DOHH2 (cell line): Measurements from ENCODE around the gene IL19.

Source experiments
- H3F3A ChIP-seq: fragments of 200-600 bp; sonication (generic), shearing (Covaris generic); 2 replicates; pipeline ENCODE4 v1.6.0; 2016; ENCODE audit warnings: antibody characterized with exemption, mild to moderate bottlenecking; ENCODE audit not compliant: control insufficient read depth, insufficient read depth
- H3K27ac ChIP-seq: fragments of 200-600 bp; sonication (generic); 2 replicates; pipeline ENCODE4 v1.5.1; 2014; ENCODE audit warnings: low read depth, mild to moderate bottlenecking, low read length, moderate library complexity
- H3K27me3 ChIP-seq: fragments of 200-600 bp; sonication (generic); 2 replicates; pipeline ENCODE4 v1.6.1; 2014; ENCODE audit warnings: mild to moderate bottlenecking, low read length, mixed read lengths; ENCODE audit not compliant: control insufficient read depth
- H3K36me3 ChIP-seq: fragments of 200-600 bp; sonication (generic); 2 replicates; pipeline ENCODE4 v1.6.1; 2014; ENCODE audit warnings: mild to moderate bottlenecking, low read length, moderate library complexity, mixed read lengths; ENCODE audit not compliant: control insufficient read depth
- H3K4me1 ChIP-seq: fragments of 200-600 bp; sonication (generic); 2 replicates; pipeline ENCODE4 v1.6.1; 2014; ENCODE audit warnings: mild to moderate bottlenecking, low read length, mixed read lengths; ENCODE audit not compliant: control insufficient read depth
- H3K4me2 ChIP-seq: fragments of 200-600 bp; sonication (generic); 2 replicates; pipeline ENCODE4 v1.6.0; 2014; ENCODE audit warnings: mild to moderate bottlenecking, low read length, moderate library complexity
- H3K4me3 ChIP-seq: fragments of 200-600 bp; sonication (generic); 2 replicates; pipeline ENCODE4 v1.5.1; 2014; ENCODE audit warnings: mild to moderate bottlenecking, low read length, mixed read lengths
- H3K79me2 ChIP-seq: fragments of 200-600 bp; sonication (generic); 2 replicates; pipeline ENCODE4 v1.6.1; 2014; ENCODE audit warnings: mild to moderate bottlenecking, low read length, mixed read lengths; ENCODE audit not compliant: control insufficient read depth
- H3K9me2 ChIP-seq: fragments of 200-600 bp; sonication (generic); replicated peaks from 2 replicates; pipeline ENCODE4 v1.6.1; 2014; ENCODE audit warnings: mild to moderate bottlenecking, low read length, mixed read lengths; ENCODE audit not compliant: control insufficient read depth
- H3K9me3 ChIP-seq: fragments of 200-600 bp; sonication (generic); 2 replicates; pipeline ENCODE4 v1.6.1; 2014; ENCODE audit warnings: antibody characterized with exemption, low read length, mixed read lengths; ENCODE audit not compliant: control insufficient read depth, insufficient read depth
- H4K20me1 ChIP-seq: fragments of 200-600 bp; sonication (generic); 2 replicates; pipeline ENCODE4 v1.6.0; 2014; ENCODE audit warnings: low read depth, mild to moderate bottlenecking, antibody characterized with exemption, low read length, moderate library complexity; ENCODE audit not compliant: control insufficient read depth, insufficient read depth
- EZH2phosphoT487 ChIP-seq: fragments of 200-600 bp; sonication (generic); IDR thresholded peaks from 2 replicates; pipeline ENCODE4 v1.6.1; 2017; ENCODE audit warnings: borderline replicate concordance, mild to moderate bottlenecking, antibody characterized with exemption, low read length, moderate library complexity, mixed read lengths
- TF ChIP-seq, protein P1 (sequence below): fragments of 200-600 bp; sonication (generic); IDR thresholded peaks from one replicate; pipeline ENCODE4 v1.5.1; 2014; ENCODE audit warnings: antibody characterized with exemption, mild to moderate bottlenecking, low read depth, low read length; ENCODE audit not compliant: poor library complexity, severe bottlenecking

IL19 gene

DNA sequence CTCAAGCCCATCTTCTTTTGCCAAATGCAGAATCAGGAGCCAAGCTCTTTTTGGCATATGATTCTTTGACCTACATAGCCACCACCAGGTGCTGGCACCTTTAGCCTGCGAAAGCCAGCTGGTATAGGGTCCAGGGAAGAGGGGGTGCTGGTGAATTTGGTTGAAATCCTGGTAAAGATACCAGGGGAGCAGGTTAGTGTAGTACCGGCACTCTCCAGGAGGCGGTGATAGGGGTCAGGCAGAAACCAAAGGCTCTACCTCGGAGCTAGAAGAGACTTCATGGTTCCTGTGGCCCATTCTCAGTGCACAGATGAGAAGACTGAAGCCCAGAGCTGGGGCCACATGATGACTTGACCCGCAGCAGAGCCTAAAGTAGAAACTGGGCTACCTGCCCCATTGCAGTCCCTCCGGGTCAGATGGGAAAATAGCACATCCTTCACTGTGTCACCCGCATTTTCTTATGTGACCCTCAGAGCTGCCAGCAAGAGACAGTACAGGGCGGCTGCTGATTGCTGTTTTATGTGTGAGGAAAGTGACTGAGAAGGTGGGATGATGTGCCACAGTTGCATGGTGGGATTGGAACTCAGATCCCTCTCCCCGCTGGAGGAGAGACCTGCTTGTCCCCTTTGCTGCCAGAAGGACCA lies 36.0 kb upstream of the IL19 start:
- Histone ChIP-seq H3K36me3 (peaks cover 16% of the 10 kb centered on the region; the same call in 1 of the 2 replicates), H3K27ac (no peak overlapping the region), H3F3A (peaks cover 2% of the 10 kb centered on the region)

DNA sequence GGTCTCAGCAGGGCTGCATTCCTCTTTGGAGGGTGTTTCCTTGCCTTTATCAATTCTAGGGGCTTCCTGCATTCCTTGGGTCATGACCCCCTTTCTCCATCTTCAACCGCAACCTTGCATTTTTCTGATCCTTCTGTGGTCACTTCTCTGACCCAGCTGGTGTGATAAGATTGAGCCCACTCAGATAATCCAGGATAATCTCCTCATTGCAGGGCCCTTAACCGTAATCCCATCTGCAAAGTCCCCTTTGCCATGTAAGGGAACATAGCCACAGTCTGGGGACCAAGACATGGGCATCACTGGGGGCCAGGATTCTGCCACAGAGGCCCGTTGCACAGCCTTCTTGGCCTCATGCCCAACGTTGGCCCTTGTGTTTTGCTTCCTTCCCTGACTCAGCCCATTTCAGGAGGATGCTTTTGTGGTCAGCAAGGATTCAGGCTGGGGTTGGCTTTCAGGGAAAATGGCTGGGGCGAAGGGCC lies 35.0 kb upstream of the IL19 start:
- no peak overlapping the region for H3K4me2 ChIP-seq
- H3F3A ChIP-seq: peaks cover 12% of the 10 kb centered on the region
- no peaks in the 10 kb centered on the region for H3K9me3 ChIP-seq
- H3K4me1 ChIP-seq: peaks cover 34% of the 10 kb centered on the region
- H3K36me3 ChIP-seq: peaks cover 12% of the 10 kb centered on the region; the same call in 1 of the 2 replicates
- H4K20me1 ChIP-seq: peaks cover 4% of the 10 kb centered on the region
- TF ChIP-seq, protein P1, sequence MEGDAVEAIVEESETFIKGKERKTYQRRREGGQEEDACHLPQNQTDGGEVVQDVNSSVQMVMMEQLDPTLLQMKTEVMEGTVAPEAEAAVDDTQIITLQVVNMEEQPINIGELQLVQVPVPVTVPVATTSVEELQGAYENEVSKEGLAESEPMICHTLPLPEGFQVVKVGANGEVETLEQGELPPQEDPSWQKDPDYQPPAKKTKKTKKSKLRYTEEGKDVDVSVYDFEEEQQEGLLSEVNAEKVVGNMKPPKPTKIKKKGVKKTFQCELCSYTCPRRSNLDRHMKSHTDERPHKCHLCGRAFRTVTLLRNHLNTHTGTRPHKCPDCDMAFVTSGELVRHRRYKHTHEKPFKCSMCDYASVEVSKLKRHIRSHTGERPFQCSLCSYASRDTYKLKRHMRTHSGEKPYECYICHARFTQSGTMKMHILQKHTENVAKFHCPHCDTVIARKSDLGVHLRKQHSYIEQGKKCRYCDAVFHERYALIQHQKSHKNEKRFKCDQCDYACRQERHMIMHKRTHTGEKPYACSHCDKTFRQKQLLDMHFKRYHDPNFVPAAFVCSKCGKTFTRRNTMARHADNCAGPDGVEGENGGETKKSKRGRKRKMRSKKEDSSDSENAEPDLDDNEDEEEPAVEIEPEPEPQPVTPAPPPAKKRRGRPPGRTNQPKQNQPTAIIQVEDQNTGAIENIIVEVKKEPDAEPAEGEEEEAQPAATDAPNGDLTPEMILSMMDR: no peak
- TF ChIP-seq EZH2phosphoT487: no peak
- no peak overlapping the region for H3K27ac ChIP-seq
- peaks cover 1% of the 10 kb centered on the region; the same call in 1 of the 2 replicates for H3K27me3 ChIP-seq
- H3K9me2 ChIP-seq: no peaks in the 10 kb centered on the region
- H3K4me3 ChIP-seq: no peak overlapping the region
- H3K79me2 ChIP-seq: no peaks in the 10 kb centered on the region

More for the DNA sequence above, 36.0 kb upstream of the IL19 start:
- Histone ChIP-seq H3K9me2 (no peaks in the 10 kb centered on the region), H3K4me2 (no peak overlapping the region), H3K27me3 (no peaks in the 10 kb centered on the region), H4K20me1 (no peaks in the 10 kb centered on the region; the same call in 1 of the 2 replicates), H3K79me2 (no peaks in the 10 kb centered on the region), H3K4me3 (no peak overlapping the region), H3K4me1 (peaks cover 26% of the 10 kb centered on the region), H3K9me3 (no peaks in the 10 kb centered on the region)
- no peak for TF ChIP-seq EZH2phosphoT487
- TF ChIP-seq, protein P1: peak; percentile 75

GRCh38 chr1:206736878-206737728 lies 33.5 kb upstream of the IL19 start:
- no peaks in the 10 kb centered on the region for H3K9me2 ChIP-seq
- peaks cover 17% of the 10 kb centered on the region for H3K27me3 ChIP-seq
- H3K4me2 ChIP-seq: no peak overlapping the region
- H4K20me1 ChIP-seq: peaks cover 4% of the 10 kb centered on the region
- no peak overlapping the region for H3K4me3 ChIP-seq
- TF ChIP-seq, protein P1: no peak
- no peak for TF ChIP-seq EZH2phosphoT487
- no peaks in the 10 kb centered on the region for H3K9me3 ChIP-seq
- H3K36me3 ChIP-seq: peaks cover 4% of the 10 kb centered on the region; the same call in 1 of the 2 replicates
- H3F3A ChIP-seq: peaks cover 12% of the 10 kb centered on the region
- H3K4me1 ChIP-seq: peaks cover 41% of the 10 kb centered on the region
- H3K79me2 ChIP-seq: no peaks in the 10 kb centered on the region
- H3K27ac ChIP-seq: no peak overlapping the region
